ENCODE results near the gene ATP8B4.
A peak's percentile ranks its signal among the peaks of the same experiment; 100 is the strongest.

ATP8B4 gene

GRCh38 chr15:49908933-49909295 is 210.1 kb downstream of the ATP8B4 start:
- Histone ChIP-seq H4K12ac (ENCODE audit: low read depth, low read length) (no peak overlapping the region), H4K8ac (ENCODE audit: low read depth, low read length) (no peak overlapping the region), H3K9ac (ENCODE audit: low read length) (no peak overlapping the region), H3K36me3 (ENCODE audit: control insufficient read depth in 1 of 2, insufficient read depth in 2 of 2, low read length in 2 of 2) (no peaks in the 10 kb centered on the region), H3K27me3 (ENCODE audit: insufficient read depth, low read length) (no peaks in the 10 kb centered on the region), H3K27ac (ENCODE audit: low read depth, low read length) (no peak overlapping the region), H3K18ac (ENCODE audit: low read length) (no peak overlapping the region), H3K79me2 (ENCODE audit: control insufficient read depth, insufficient read depth, low read length, poor library complexity) (no peaks in the 10 kb centered on the region), H2BK12ac (ENCODE audit: low read length) (no peak overlapping the region), H3K79me1 (ENCODE audit: low read length) (no peaks in the 10 kb centered on the region), H2BK5ac (ENCODE audit: low read depth, low read length, poor library complexity) (no peak overlapping the region), H3K9me3 (ENCODE audit: insufficient read depth, low read depth, low read length) (peaks cover 7% of the 10 kb centered on the region), H2AFZ (ENCODE audit: insufficient read depth, low read length, poor library complexity) (no peak overlapping the region), H3K4me1 (ENCODE audit: control insufficient read depth in 1 of 2, insufficient read depth in 2 of 2, low read length in 2 of 2) (peaks cover 0 to 7% of the 10 kb centered on the region in 2 experiments), H3K4ac (ENCODE audit: low read depth, low read length) (no peak overlapping the region), H4K91ac (ENCODE audit: low read depth, low read length) (no peak overlapping the region), H3K23ac (ENCODE audit: low read length) (no peak overlapping the region), H2AK5ac (ENCODE audit: low read length) (no peak overlapping the region), H3K4me2 (ENCODE audit: low read length) (no peak overlapping the region), H2BK120ac (ENCODE audit: insufficient read depth, low read length, poor library complexity) (no peak overlapping the region), H3K14ac (ENCODE audit: low read length) (no peak overlapping the region), H3K4me3 (ENCODE audit: low read depth, low read length) (no peak overlapping the region)
- DNase-seq: no peak
- no CpG with 5 or more reads among the region's 4 CpGs for WGBS (ENCODE audit: extremely low coverage, insufficient coverage, insufficient read length)

GRCh38 chr15:49908236-49908932 is 210.6 kb downstream of the ATP8B4 start:
- H3K9me3 ChIP-seq (ENCODE audit: insufficient read depth, low read depth, low read length): peaks cover 7% of the 10 kb centered on the region
- H2AFZ ChIP-seq (ENCODE audit: insufficient read depth, low read length, poor library complexity): no peak overlapping the region
- H3K18ac ChIP-seq (ENCODE audit: low read length): no peak overlapping the region
- no peak overlapping the region for H3K14ac ChIP-seq (ENCODE audit: low read length)
- no peak overlapping the region for H3K27ac ChIP-seq (ENCODE audit: low read depth, low read length)
- H4K91ac ChIP-seq (ENCODE audit: low read depth, low read length): no peak overlapping the region
- WGBS (ENCODE audit: extremely low coverage, insufficient coverage, insufficient read length): no CpG with 5 or more reads among the region's 2 CpGs
- H3K4me3 ChIP-seq (ENCODE audit: low read depth, low read length): no peak overlapping the region
- H3K4me2 ChIP-seq (ENCODE audit: low read length): no peak overlapping the region
- H4K12ac ChIP-seq (ENCODE audit: low read depth, low read length): no peak overlapping the region
- H3K4ac ChIP-seq (ENCODE audit: low read depth, low read length): no peak overlapping the region
- no peak overlapping the region for H3K9ac ChIP-seq (ENCODE audit: low read length)
- H3K23ac ChIP-seq (ENCODE audit: low read length): no peak overlapping the region
- H3K36me3 ChIP-seq (ENCODE audit: control insufficient read depth in 1 of 2, insufficient read depth in 2 of 2, low read length in 2 of 2): no peaks in the 10 kb centered on the region
- H2BK12ac ChIP-seq (ENCODE audit: low read length): no peak overlapping the region
- no peaks in the 10 kb centered on the region for H3K27me3 ChIP-seq (ENCODE audit: insufficient read depth, low read length)
- DNase-seq: peak; percentile 65 to 83
- H2BK5ac ChIP-seq (ENCODE audit: low read depth, low read length, poor library complexity): no peak overlapping the region
- H2BK120ac ChIP-seq (ENCODE audit: insufficient read depth, low read length, poor library complexity): no peak overlapping the region
- H2AK5ac ChIP-seq (ENCODE audit: low read length): no peak overlapping the region
- H3K79me1 ChIP-seq (ENCODE audit: low read length): no peaks in the 10 kb centered on the region
- H3K4me1 ChIP-seq (ENCODE audit: control insufficient read depth in 1 of 2, insufficient read depth in 2 of 2, low read length in 2 of 2): peaks cover 0 to 7% of the 10 kb centered on the region in 2 experiments
- H4K8ac ChIP-seq (ENCODE audit: low read depth, low read length): no peak overlapping the region
- no peaks in the 10 kb centered on the region for H3K79me2 ChIP-seq (ENCODE audit: control insufficient read depth, insufficient read depth, low read length, poor library complexity)

GRCh38 chr15:49906966-49907365 is 212.1 kb downstream of the ATP8B4 start:
- no peak overlapping the region for H3K4me3 ChIP-seq (ENCODE audit: low read depth, low read length)
- H3K18ac ChIP-seq (ENCODE audit: low read length): no peak overlapping the region
- no peaks in the 10 kb centered on the region for H3K79me2 ChIP-seq (ENCODE audit: control insufficient read depth, insufficient read depth, low read length, poor library complexity)
- no peak overlapping the region for H3K27ac ChIP-seq (ENCODE audit: low read depth, low read length)
- no peak overlapping the region for H3K14ac ChIP-seq (ENCODE audit: low read length)
- no peak overlapping the region for H4K12ac ChIP-seq (ENCODE audit: low read depth, low read length)
- H2BK5ac ChIP-seq (ENCODE audit: low read depth, low read length, poor library complexity): no peak overlapping the region
- no peak overlapping the region for H2AK5ac ChIP-seq (ENCODE audit: low read length)
- H3K27me3 ChIP-seq (ENCODE audit: insufficient read depth, low read length): no peaks in the 10 kb centered on the region
- peaks cover 0 to 7% of the 10 kb centered on the region in 2 experiments for H3K4me1 ChIP-seq (ENCODE audit: control insufficient read depth in 1 of 2, insufficient read depth in 2 of 2, low read length in 2 of 2)
- H3K9ac ChIP-seq (ENCODE audit: low read length): no peak overlapping the region
- DNase-seq: no peak
- H3K79me1 ChIP-seq (ENCODE audit: low read length): no peaks in the 10 kb centered on the region
- H3K4me2 ChIP-seq (ENCODE audit: low read length): no peak overlapping the region
- no peak overlapping the region for H2BK12ac ChIP-seq (ENCODE audit: low read length)
- no peak overlapping the region for H3K4ac ChIP-seq (ENCODE audit: low read depth, low read length)
- peaks cover 7% of the 10 kb centered on the region for H3K9me3 ChIP-seq (ENCODE audit: insufficient read depth, low read depth, low read length)
- H4K8ac ChIP-seq (ENCODE audit: low read depth, low read length): no peak overlapping the region
- no peak overlapping the region for H4K91ac ChIP-seq (ENCODE audit: low read depth, low read length)
- no peak overlapping the region for H3K23ac ChIP-seq (ENCODE audit: low read length)
- H2BK120ac ChIP-seq (ENCODE audit: insufficient read depth, low read length, poor library complexity): no peak overlapping the region
- H2AFZ ChIP-seq (ENCODE audit: insufficient read depth, low read length, poor library complexity): no peak overlapping the region
- no CpG with 5 or more reads among the region's 1 CpG for WGBS (ENCODE audit: extremely low coverage, insufficient coverage, insufficient read length)
- H3K36me3 ChIP-seq (ENCODE audit: control insufficient read depth in 1 of 2, insufficient read depth in 2 of 2, low read length in 2 of 2): no peaks in the 10 kb centered on the region

GRCh38 chr15:49905221-49905620 is 213.8 kb downstream of the ATP8B4 start:
- H3K4me2 ChIP-seq (ENCODE audit: low read length): no peak overlapping the region
- H3K9ac ChIP-seq (ENCODE audit: low read length): no peak overlapping the region
- DNase-seq: no peak
- H2BK12ac ChIP-seq (ENCODE audit: low read length): no peak overlapping the region
- H3K14ac ChIP-seq (ENCODE audit: low read length): no peak overlapping the region
- H3K4me1 ChIP-seq (ENCODE audit: control insufficient read depth in 1 of 2, insufficient read depth in 2 of 2, low read length in 2 of 2): peaks cover 0 to 7% of the 10 kb centered on the region in 2 experiments
- no peak overlapping the region for H2BK120ac ChIP-seq (ENCODE audit: insufficient read depth, low read length, poor library complexity)
- H3K27ac ChIP-seq (ENCODE audit: low read depth, low read length): no peak overlapping the region
- H3K4me3 ChIP-seq (ENCODE audit: low read depth, low read length): no peak overlapping the region
- H4K12ac ChIP-seq (ENCODE audit: low read depth, low read length): no peak overlapping the region
- no peak overlapping the region for H2AFZ ChIP-seq (ENCODE audit: insufficient read depth, low read length, poor library complexity)
- H2BK5ac ChIP-seq (ENCODE audit: low read depth, low read length, poor library complexity): no peak overlapping the region
- H3K4ac ChIP-seq (ENCODE audit: low read depth, low read length): no peak overlapping the region
- peaks cover 7% of the 10 kb centered on the region for H3K9me3 ChIP-seq (ENCODE audit: insufficient read depth, low read depth, low read length)
- H4K91ac ChIP-seq (ENCODE audit: low read depth, low read length): no peak overlapping the region
- no peak overlapping the region for H3K23ac ChIP-seq (ENCODE audit: low read length)
- no peaks in the 10 kb centered on the region for H3K27me3 ChIP-seq (ENCODE audit: insufficient read depth, low read length)
- H3K18ac ChIP-seq (ENCODE audit: low read length): no peak overlapping the region
- H4K8ac ChIP-seq (ENCODE audit: low read depth, low read length): no peak overlapping the region
- no peaks in the 10 kb centered on the region for H3K79me2 ChIP-seq (ENCODE audit: control insufficient read depth, insufficient read depth, low read length, poor library complexity)
- no peak overlapping the region for H2AK5ac ChIP-seq (ENCODE audit: low read length)
- H3K79me1 ChIP-seq (ENCODE audit: low read length): no peaks in the 10 kb centered on the region
- H3K36me3 ChIP-seq (ENCODE audit: control insufficient read depth in 1 of 2, insufficient read depth in 2 of 2, low read length in 2 of 2): no peaks in the 10 kb centered on the region
